ENCODE results near the gene OPN1MW3. TPM values are rescaled to one million over a fixed set of nuclear protein-coding genes. Genes with fewer than 3 reads are reported as not detected.
"Not testable (repeated sequence)": the region's sequence is repeated elsewhere in the genome, so short reads cannot be mapped to it uniquely, and the experiment has no call there.

OPN1MW3 gene
- total RNA-seq, 2 donors from 2014 or later = not detected

DNA sequence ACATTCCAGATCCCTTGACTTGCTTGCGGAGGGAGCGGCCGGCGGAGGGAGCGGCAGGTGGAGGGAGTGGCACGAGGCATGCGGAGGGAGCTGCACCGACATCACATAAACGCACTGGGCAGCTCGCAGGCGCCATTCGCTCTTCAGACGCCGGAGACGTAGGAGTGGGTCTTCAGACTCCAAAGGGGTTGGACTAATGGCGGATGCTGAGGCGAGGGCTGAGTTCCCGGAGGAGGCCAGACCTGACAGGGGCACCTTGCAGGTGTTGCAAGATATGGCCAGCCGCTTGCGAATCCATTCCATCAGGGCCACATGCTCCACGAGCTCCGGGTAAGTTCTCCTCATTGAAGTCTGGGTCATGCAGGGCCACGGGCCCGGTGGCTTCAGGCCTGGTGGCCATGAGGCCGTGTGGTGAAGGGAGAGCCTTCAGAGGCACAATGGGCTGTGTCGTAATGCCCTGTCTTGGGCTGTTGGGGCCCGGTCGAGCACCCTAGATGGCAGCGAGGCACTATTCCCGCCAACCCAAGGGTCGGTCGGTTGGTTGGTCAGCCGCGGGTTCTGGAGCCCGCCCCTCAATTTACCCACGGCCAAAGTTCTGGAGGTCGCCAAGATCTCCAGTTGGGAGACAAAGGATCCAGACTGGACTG lies 38.4 kb downstream of the OPN1MW3 start, which contains the start of gene TKTL1:
TSS of gene TKTL1 (plus strand) at position 132 of the 647 bp plus-strand sequence. CDS start at position 197, 65 bp downstream.
- H3K27ac ChIP-seq = no peak within 1 kb of the TSS
- H3K4me1 ChIP-seq (ENCODE audit: control insufficient read depth in 1 of 2, low read depth in 2 of 2) = no peaks in the 10 kb centered on the region
- DNase-seq (ENCODE audit: low spot score) (no peak), ATAC-seq (ENCODE audit: insufficient number of reproducible peaks, low FRiP score, low read depth) (no peak)
- H3K27me3 ChIP-seq (replicated peaks; ENCODE audit: insufficient read depth) = no peaks in the 10 kb centered on the region
- H3K4me3 ChIP-seq = no peak within 1 kb of the TSS
- TF ChIP-seq, protein P1, sequence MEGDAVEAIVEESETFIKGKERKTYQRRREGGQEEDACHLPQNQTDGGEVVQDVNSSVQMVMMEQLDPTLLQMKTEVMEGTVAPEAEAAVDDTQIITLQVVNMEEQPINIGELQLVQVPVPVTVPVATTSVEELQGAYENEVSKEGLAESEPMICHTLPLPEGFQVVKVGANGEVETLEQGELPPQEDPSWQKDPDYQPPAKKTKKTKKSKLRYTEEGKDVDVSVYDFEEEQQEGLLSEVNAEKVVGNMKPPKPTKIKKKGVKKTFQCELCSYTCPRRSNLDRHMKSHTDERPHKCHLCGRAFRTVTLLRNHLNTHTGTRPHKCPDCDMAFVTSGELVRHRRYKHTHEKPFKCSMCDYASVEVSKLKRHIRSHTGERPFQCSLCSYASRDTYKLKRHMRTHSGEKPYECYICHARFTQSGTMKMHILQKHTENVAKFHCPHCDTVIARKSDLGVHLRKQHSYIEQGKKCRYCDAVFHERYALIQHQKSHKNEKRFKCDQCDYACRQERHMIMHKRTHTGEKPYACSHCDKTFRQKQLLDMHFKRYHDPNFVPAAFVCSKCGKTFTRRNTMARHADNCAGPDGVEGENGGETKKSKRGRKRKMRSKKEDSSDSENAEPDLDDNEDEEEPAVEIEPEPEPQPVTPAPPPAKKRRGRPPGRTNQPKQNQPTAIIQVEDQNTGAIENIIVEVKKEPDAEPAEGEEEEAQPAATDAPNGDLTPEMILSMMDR (IDR thresholded peaks at IDR 0.05) = no peak
- H3K9me3 ChIP-seq = no peaks in the 10 kb centered on the region
- H3K36me3 ChIP-seq = no peaks in the 10 kb centered on the region

DNA sequence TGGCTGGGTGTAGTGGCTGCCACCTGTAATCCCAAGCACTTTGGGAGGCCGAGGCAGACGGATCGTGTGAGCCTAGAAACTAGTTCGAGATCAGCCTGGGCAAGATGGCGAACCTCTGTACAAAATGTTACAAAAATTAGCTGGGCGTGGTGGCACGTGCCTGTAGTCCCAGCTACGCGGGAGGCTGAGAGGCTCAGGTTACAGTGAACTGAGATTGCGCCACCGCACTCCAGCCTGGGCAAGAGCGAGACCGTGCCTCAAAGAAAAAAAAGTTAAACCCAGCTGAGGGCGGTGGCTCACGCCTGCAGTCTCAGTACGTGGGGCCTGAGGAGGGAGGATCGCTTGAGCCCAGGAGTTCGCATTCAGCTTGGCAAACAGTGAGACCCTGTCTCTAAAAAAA lies 39.3 kb downstream of the OPN1MW3 start:
- DNase-seq (ENCODE audit: low spot score) = no peak
- TF ChIP-seq, protein P1 (IDR thresholded peaks at IDR 0.05) = no peak

DNA sequence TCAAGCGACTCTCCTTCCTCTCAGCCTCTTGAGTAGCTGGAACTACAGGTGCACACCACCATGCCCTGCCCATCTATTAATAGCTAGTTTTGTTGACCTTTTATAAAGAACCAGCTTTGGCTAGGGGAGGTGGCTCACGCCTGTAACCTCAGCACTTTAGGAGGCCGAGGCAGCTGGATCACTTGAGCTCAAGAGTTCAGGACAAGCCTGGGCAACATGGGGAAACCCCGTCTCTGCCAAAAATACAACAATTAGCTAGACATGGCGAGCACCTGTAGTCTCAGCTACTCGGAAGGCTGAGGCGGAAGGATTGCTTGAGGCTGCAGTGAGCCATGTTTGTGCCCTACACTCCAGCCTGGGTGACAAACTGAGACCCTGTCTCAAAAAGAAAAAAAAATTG lies 40.9 kb downstream of the OPN1MW3 start:
- no peak for ATAC-seq (ENCODE audit: insufficient number of reproducible peaks, low FRiP score, low read depth)
- Histone ChIP-seq H3K9me3 (no peaks in the 10 kb centered on the region), H3K36me3 (no peaks in the 10 kb centered on the region), H3K27me3 (replicated peaks; ENCODE audit: insufficient read depth) (no peaks in the 10 kb centered on the region), H3K4me3 (no peak overlapping the region), H3K4me1 (ENCODE audit: control insufficient read depth in 1 of 2, low read depth in 2 of 2) (no peaks in the 10 kb centered on the region), H3K27ac (no peak overlapping the region)
- no peak for DNase-seq (ENCODE audit: low spot score)
- TF ChIP-seq, protein P1 (IDR thresholded peaks at IDR 0.05) = no peak

More for the DNA sequence above, 39.3 kb downstream of the OPN1MW3 start:
- Histone ChIP-seq H3K4me1 (ENCODE audit: control insufficient read depth in 1 of 2, low read depth in 2 of 2) (no peaks in the 10 kb centered on the region), H3K9me3 (no peaks in the 10 kb centered on the region), H3K4me3 (no peak overlapping the region), H3K27ac (no peak overlapping the region), H3K27me3 (replicated peaks; ENCODE audit: insufficient read depth) (no peaks in the 10 kb centered on the region), H3K36me3 (no peaks in the 10 kb centered on the region)
- no peak for ATAC-seq (ENCODE audit: insufficient number of reproducible peaks, low FRiP score, low read depth)

DNA sequence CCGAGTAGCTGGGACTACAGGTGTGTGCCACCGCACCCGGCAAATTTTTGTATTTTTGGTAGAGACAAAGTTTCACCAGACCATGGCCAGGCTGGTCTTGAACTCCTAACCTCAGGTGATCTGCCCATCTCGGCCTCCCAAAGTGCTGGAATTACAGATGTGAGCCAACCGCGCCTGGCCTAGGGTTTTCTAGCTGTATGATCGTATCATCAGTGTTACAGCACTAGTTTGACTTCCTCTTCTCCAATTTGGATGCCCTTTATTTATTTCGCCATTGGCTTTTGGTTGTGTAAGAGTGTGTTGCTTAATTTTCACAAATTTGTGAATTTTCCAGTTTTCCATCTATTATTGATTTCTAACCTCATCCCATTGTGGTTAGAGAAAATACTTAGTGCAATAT lies 43.4 kb downstream of the OPN1MW3 start:
- no peak for ATAC-seq (ENCODE audit: insufficient number of reproducible peaks, low FRiP score, low read depth)
- TF ChIP-seq, protein P1 (IDR thresholded peaks at IDR 0.05) = no peak
- no peak for DNase-seq (ENCODE audit: low spot score)
- Histone ChIP-seq H3K27ac (no peak overlapping the region), H3K4me1 (ENCODE audit: control insufficient read depth in 1 of 2, low read depth in 2 of 2) (no peaks in the 10 kb centered on the region), H3K27me3 (replicated peaks; ENCODE audit: insufficient read depth) (no peaks in the 10 kb centered on the region), H3K9me3 (no peaks in the 10 kb centered on the region), H3K4me3 (no peak overlapping the region), H3K36me3 (no peaks in the 10 kb centered on the region)

DNA sequence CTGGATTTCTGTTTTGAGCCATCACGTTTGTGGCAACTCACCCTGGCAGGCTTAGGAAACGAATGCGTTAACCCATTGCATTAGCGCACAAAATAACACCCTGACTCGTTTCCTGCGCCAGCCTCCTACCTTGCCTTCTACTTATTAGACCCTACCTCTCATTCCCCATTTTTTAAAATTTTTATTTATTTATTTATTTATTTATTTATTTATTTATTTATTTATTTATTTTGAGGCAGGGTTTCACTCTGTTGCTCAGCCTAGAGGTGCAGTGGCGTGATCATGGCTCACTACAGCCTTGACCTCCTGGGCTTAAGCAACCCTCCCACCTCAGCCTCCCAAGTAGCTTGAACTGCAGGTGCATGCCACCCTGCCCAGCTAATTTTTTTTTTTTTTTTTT lies 45.6 kb downstream of the OPN1MW3 start:
- not testable (repeated sequence) for H3K9me3 ChIP-seq; DNase-seq (ENCODE audit: low spot score); H3K4me3 ChIP-seq; H3K27ac ChIP-seq; H3K36me3 ChIP-seq; H3K27me3 ChIP-seq (replicated peaks; ENCODE audit: insufficient read depth); H3K4me1 ChIP-seq (ENCODE audit: control insufficient read depth in 1 of 2, low read depth in 2 of 2); ATAC-seq (ENCODE audit: insufficient number of reproducible peaks, low FRiP score, low read depth)

DNA sequence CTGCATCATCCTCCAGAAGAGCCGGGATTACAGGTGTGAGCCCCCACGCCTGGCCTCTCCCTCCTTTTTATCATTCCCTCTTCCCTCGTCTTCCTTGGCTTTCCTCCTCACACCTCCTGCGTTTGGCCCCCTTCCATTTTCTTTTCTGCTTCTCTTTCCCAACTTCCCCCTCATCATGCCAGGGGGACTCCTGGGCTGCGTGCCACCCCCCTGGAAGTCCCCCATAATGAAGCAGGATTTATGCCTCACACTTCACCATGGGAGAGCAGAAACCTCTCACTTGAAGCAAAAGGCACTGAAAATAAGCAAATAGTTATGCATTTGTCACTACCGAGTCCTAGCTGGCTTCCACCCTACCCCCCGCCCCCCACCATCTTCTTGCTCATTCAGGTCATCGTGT lies 46.1 kb downstream of the OPN1MW3 start:
- DNase-seq (ENCODE audit: low spot score) (no peak), ATAC-seq (ENCODE audit: insufficient number of reproducible peaks, low FRiP score, low read depth) (no peak)
- H3K9me3 ChIP-seq = no peaks in the 10 kb centered on the region
- no peaks in the 10 kb centered on the region for H3K27me3 ChIP-seq (replicated peaks; ENCODE audit: insufficient read depth)
- no peaks in the 10 kb centered on the region for H3K36me3 ChIP-seq
- no peak overlapping the region for H3K4me3 ChIP-seq
- TF ChIP-seq, protein P1 (IDR thresholded peaks at IDR 0.05) = no peak
- no peak overlapping the region for H3K27ac ChIP-seq
- no peaks in the 10 kb centered on the region for H3K4me1 ChIP-seq (ENCODE audit: control insufficient read depth in 1 of 2, low read depth in 2 of 2)

Data from thoracic aorta (tissue), 2 donors.